Vagina (tissue), 2 donors: Measurements from ENCODE around the gene WDR41.

Experiments used
- POLR2A ChIP-seq, 2 donors: fragments of 450-650 bp; IDR thresholded peaks; one replicate each; pipeline ENCODE4 v1.6.1; 2017; ENCODE audit warnings: antibody characterized with exemption in 2 of 2, mild to moderate bottlenecking in 2 of 2, moderate library complexity in 2 of 2
- POLR2AphosphoS5 ChIP-seq, 2 donors: sonication (generic); formaldehyde crosslinking; IDR thresholded peaks; one replicate each; pipeline ENCODE4 v1.9.0; 2017; ENCODE audit warnings: antibody characterized with exemption in 2 of 2, mild to moderate bottlenecking in 2 of 2, low read depth in 1 of 2; ENCODE audit not compliant: insufficient read depth in 1 of 2
- TF ChIP-seq, protein P1 (sequence below), 3 experiments: fragments of 450-650 bp in 2 of 3; fragments of 200-600 bp in 1 of 3; sonication (generic) in 1 of 3; IDR thresholded peaks; one replicate each; pipeline ENCODE4 v1.5.1; 2017 to 2019; ENCODE audit warnings: antibody characterized with exemption in 3 of 3, mild to moderate bottlenecking in 2 of 3, moderate library complexity in 2 of 3

DNA sequence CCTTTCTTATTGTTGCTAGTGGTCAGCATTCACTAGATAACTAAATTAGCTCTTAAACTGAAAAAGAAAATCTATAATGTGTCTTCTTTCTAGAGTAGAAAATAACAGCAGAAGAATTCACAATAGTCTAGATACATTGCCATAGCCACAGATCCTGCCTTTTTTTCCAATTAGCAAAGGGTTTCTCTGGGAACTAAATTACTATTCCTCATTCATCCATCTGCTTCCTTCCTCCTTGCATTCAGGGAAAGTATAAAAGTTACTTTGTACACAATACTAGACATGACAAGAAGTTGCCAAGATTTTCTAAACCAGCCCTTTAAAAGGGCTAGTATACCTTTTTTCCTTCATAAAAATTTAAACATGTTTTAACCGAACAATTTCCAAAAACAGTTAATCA is 21.2 kb upstream of the WDR41 start:
- no peak for TF ChIP-seq POLR2A (IDR thresholded peaks at IDR 0.05)
- TF ChIP-seq POLR2AphosphoS5 (IDR thresholded peaks at IDR 0.05; ENCODE audit: insufficient read depth in 1 of 2, low read depth in 1 of 2): no peak
- TF ChIP-seq, protein P1, sequence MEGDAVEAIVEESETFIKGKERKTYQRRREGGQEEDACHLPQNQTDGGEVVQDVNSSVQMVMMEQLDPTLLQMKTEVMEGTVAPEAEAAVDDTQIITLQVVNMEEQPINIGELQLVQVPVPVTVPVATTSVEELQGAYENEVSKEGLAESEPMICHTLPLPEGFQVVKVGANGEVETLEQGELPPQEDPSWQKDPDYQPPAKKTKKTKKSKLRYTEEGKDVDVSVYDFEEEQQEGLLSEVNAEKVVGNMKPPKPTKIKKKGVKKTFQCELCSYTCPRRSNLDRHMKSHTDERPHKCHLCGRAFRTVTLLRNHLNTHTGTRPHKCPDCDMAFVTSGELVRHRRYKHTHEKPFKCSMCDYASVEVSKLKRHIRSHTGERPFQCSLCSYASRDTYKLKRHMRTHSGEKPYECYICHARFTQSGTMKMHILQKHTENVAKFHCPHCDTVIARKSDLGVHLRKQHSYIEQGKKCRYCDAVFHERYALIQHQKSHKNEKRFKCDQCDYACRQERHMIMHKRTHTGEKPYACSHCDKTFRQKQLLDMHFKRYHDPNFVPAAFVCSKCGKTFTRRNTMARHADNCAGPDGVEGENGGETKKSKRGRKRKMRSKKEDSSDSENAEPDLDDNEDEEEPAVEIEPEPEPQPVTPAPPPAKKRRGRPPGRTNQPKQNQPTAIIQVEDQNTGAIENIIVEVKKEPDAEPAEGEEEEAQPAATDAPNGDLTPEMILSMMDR (IDR thresholded peaks at IDR 0.05): no peak
